ENCODE results near the gene PIANP. TPM values are rescaled to one million over a fixed set of nuclear protein-coding genes. Genes with fewer than 3 reads are reported as not detected.

Gene PIANP
- total and polyA plus RNA-seq, 10 of the 15 experiments (the other 5 are each of a cell fraction or from before 2014, with no cell fraction given): 0.08 to 0.12 (median 0.08) TPM; not detected in 7

DNA sequence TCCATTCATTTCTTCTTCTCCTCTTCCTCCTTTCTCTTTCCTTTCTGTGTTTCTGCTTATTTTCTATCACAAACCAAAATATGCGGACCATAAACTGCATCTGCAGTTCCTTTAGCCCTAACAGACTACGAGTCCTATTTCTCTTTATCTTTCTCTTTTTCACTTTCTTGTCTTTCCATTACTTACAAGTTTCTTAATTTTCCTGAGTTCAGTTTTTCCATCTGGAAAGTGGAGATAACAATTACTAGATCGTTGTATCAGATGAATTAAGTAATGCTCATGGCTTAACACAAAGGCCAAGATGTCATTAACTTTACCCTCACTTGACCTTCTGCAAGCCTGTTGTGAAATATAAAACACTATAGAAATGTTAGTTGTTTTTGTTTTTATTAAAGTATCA, 22.2 kb upstream of the PIANP start:
- SMC1A ChIA-PET (ENCODE audit: uncharacterized antibody, unreplicated experiment): interaction anchor here (0.6 to 3.1 kb wide), 7 partner anchors 26 to 113 kb away, joined by 3 to 31 read pairs (median 11); partner anchors contain the start of genes MLF2 and ZNF384
- H3K36me3 ChIP-seq (ENCODE audit: control insufficient read depth in 2 of 2, insufficient read depth in 2 of 2, low read length in 1 of 2): peaks cover 0 to 2% of the 10 kb centered on the region in 2 experiments; a peak in 1 of 4 replicates
- H3K27me3 ChIP-seq (replicated peaks in 1 of 2; ENCODE audit: control insufficient read depth in 2 of 2, insufficient read depth in 2 of 2, low read length in 1 of 2): no peaks in the 10 kb centered on the region
- peak overlapping the region; percentile 91; the same call in 1 of the 2 replicates for H3K4me3 ChIP-seq
- H2AFZ ChIP-seq (ENCODE audit: control insufficient read depth, low read depth, low read length): no peak overlapping the region; the same call in 1 of the 2 replicates
- H3K4me2 ChIP-seq (ENCODE audit: control insufficient read depth, insufficient read depth): peak overlapping the region; percentile 65
- DNase-seq (ENCODE audit: low read depth, low spot score) (no peak), ATAC-seq (no peak), FAIRE-seq (no peak)
- H3K27ac ChIP-seq (ENCODE audit: control insufficient read depth, insufficient read depth): no peak overlapping the region
- intact Hi-C loops (cut with micrococcal nuclease; ENCODE audit: unreplicated experiment) (loop anchor here (1.0 kb wide), 1 partner anchor 34 kb away; the partner anchor contains the start of gene ZNF384), in situ Hi-C loops (cut with MboI) (no loop called here)
- no peaks in the 10 kb centered on the region for H4K20me1 ChIP-seq (ENCODE audit: control insufficient read depth, insufficient read depth)
- H3K79me2 ChIP-seq (ENCODE audit: control insufficient read depth, insufficient read depth, low read length): peaks cover 10% of the 10 kb centered on the region
- 63% methylated on average over 3 of the region's 3 CpGs for WGBS (ENCODE audit: insufficient coverage, insufficient replicate concordance, low lambda C conversion rate, missing lambda C conversion rate)
- no peak overlapping the region; the same call in 1 of the 2 replicates for H3K9ac ChIP-seq (ENCODE audit: control insufficient read depth, insufficient read depth, low read length)
- POLR2A ChIA-PET: interaction anchor here (1.0 to 3.6 kb wide), 10 partner anchors 8 to 297 kb away, joined by 3 to 53 read pairs (median 8); partner anchors contain the start of genes CDCA3, GAPDH, LPAR5 and MLF2
- RAD21 ChIA-PET (ENCODE audit: unreplicated experiment): interaction anchor here (1.1 to 3.3 kb wide), 8 partner anchors 23 to 130 kb away, joined by 4 to 45 read pairs (median 6); partner anchors contain the start of genes LPAR5, MLF2, USP5 and ZNF384
- no TSS peak for BruUV-seq (replicated peaks)
- CTCF ChIA-PET: interaction anchor here (0.7 to 3.5 kb wide), 16 partner anchors 8 to 185 kb away, joined by 3 to 28 read pairs (median 5); partner anchors contain the start of genes CDCA3, MLF2, USP5 and ZNF384
- H3K4me1 ChIP-seq (ENCODE audit: control insufficient read depth, insufficient read depth, low read length): no peaks in the 10 kb centered on the region; the same call in 1 of the 2 replicates
- H3K9me3 ChIP-seq (replicated peaks; ENCODE audit: control insufficient read depth, insufficient read depth, low read length): no peaks in the 10 kb centered on the region
- TF ChIP-seq, protein P1, sequence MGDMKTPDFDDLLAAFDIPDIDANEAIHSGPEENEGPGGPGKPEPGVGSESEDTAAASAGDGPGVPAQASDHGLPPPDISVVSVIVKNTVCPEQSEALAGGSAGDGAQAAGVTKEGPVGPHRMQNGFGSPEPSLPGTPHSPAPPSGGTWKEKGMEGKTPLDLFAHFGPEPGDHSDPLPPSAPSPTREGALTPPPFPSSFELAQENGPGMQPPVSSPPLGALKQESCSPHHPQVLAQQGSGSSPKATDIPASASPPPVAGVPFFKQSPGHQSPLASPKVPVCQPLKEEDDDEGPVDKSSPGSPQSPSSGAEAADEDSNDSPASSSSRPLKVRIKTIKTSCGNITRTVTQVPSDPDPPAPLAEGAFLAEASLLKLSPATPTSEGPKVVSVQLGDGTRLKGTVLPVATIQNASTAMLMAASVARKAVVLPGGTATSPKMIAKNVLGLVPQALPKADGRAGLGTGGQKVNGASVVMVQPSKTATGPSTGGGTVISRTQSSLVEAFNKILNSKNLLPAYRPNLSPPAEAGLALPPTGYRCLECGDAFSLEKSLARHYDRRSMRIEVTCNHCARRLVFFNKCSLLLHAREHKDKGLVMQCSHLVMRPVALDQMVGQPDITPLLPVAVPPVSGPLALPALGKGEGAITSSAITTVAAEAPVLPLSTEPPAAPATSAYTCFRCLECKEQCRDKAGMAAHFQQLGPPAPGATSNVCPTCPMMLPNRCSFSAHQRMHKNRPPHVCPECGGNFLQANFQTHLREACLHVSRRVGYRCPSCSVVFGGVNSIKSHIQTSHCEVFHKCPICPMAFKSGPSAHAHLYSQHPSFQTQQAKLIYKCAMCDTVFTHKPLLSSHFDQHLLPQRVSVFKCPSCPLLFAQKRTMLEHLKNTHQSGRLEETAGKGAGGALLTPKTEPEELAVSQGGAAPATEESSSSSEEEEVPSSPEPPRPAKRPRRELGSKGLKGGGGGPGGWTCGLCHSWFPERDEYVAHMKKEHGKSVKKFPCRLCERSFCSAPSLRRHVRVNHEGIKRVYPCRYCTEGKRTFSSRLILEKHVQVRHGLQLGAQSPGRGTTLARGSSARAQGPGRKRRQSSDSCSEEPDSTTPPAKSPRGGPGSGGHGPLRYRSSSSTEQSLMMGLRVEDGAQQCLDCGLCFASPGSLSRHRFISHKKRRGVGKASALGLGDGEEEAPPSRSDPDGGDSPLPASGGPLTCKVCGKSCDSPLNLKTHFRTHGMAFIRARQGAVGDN (IDR thresholded peaks at IDR 0.05): no peak
- TF ChIP-seq, protein P2, sequence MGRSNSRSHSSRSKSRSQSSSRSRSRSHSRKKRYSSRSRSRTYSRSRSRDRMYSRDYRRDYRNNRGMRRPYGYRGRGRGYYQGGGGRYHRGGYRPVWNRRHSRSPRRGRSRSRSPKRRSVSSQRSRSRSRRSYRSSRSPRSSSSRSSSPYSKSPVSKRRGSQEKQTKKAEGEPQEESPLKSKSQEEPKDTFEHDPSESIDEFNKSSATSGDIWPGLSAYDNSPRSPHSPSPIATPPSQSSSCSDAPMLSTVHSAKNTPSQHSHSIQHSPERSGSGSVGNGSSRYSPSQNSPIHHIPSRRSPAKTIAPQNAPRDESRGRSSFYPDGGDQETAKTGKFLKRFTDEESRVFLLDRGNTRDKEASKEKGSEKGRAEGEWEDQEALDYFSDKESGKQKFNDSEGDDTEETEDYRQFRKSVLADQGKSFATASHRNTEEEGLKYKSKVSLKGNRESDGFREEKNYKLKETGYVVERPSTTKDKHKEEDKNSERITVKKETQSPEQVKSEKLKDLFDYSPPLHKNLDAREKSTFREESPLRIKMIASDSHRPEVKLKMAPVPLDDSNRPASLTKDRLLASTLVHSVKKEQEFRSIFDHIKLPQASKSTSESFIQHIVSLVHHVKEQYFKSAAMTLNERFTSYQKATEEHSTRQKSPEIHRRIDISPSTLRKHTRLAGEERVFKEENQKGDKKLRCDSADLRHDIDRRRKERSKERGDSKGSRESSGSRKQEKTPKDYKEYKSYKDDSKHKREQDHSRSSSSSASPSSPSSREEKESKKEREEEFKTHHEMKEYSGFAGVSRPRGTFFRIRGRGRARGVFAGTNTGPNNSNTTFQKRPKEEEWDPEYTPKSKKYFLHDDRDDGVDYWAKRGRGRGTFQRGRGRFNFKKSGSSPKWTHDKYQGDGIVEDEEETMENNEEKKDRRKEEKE (IDR thresholded peaks at IDR 0.05): no peak
- TF ChIP-seq RCOR1 (conservative IDR thresholded peaks at IDR 0.05; ENCODE audit: low read depth, low read length) (no peak), KAT2A (conservative IDR thresholded peaks at IDR 0.05; ENCODE audit: control insufficient read depth, low read depth, low read length) (no peak), GABPA (IDR thresholded peaks at IDR 0.05; ENCODE audit: low read depth) (no peak), SMAD1 (IDR thresholded peaks at IDR 0.05; ENCODE audit: low read depth, partially characterized antibody) (no peak), LARP7 (IDR thresholded peaks at IDR 0.05) (no peak), NRF1 (conservative IDR thresholded peaks at IDR 0.05; ENCODE audit: low read depth, low read length) (no peak), CBX5 (IDR thresholded peaks at IDR 0.05; ENCODE audit: low read depth) (no peak), CEBPB (IDR thresholded peaks at IDR 0.05; ENCODE audit: borderline replicate concordance in 1 of 2, low read depth in 2 of 2, low read length in 2 of 2) (no peak), RBBP5 (conservative IDR thresholded peaks at IDR 0.05) (no peak), BHLHE40 (IDR thresholded peaks at IDR 0.05; ENCODE audit: borderline replicate concordance in 1 of 2, low read depth in 2 of 2, low read length in 1 of 2) (no peak)
- TF ChIP-seq, protein P3, sequence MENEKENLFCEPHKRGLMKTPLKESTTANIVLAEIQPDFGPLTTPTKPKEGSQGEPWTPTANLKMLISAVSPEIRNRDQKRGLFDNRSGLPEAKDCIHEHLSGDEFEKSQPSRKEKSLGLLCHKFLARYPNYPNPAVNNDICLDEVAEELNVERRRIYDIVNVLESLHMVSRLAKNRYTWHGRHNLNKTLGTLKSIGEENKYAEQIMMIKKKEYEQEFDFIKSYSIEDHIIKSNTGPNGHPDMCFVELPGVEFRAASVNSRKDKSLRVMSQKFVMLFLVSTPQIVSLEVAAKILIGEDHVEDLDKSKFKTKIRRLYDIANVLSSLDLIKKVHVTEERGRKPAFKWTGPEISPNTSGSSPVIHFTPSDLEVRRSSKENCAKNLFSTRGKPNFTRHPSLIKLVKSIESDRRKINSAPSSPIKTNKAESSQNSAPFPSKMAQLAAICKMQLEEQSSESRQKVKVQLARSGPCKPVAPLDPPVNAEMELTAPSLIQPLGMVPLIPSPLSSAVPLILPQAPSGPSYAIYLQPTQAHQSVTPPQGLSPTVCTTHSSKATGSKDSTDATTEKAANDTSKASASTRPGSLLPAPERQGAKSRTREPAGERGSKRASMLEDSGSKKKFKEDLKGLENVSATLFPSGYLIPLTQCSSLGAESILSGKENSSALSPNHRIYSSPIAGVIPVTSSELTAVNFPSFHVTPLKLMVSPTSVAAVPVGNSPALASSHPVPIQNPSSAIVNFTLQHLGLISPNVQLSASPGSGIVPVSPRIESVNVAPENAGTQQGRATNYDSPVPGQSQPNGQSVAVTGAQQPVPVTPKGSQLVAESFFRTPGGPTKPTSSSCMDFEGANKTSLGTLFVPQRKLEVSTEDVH (IDR thresholded peaks at IDR 0.05; ENCODE audit: low read depth, partially characterized antibody): no peak
